Renal cortical epithelial cell (primary cell): ENCODE results near the gene TBX20. TPM values are rescaled to one million over a fixed set of nuclear protein-coding genes. Genes with fewer than 3 reads are reported as not detected.
"Not testable (repeated sequence)": the region's sequence is repeated elsewhere in the genome, so short reads cannot be mapped to it uniquely, and the experiment has no call there.

Experiments used
- DNase-seq: peaks from one replicate; pipeline ENCODE4 v3.0.0-alpha.2; 2011; ENCODE audit warnings: low read depth
- total RNA-seq: library from RNA; depleted of rRNA; stranded (reverse); fragments of >200 nt; gene quantifications from 2 replicates; pipeline ENCODE4 v1.2.3, GENCODE V29; 2014

The TBX20 gene
- total RNA-seq, 1 donor from 2014 or later = 0.15 TPM

DNA sequence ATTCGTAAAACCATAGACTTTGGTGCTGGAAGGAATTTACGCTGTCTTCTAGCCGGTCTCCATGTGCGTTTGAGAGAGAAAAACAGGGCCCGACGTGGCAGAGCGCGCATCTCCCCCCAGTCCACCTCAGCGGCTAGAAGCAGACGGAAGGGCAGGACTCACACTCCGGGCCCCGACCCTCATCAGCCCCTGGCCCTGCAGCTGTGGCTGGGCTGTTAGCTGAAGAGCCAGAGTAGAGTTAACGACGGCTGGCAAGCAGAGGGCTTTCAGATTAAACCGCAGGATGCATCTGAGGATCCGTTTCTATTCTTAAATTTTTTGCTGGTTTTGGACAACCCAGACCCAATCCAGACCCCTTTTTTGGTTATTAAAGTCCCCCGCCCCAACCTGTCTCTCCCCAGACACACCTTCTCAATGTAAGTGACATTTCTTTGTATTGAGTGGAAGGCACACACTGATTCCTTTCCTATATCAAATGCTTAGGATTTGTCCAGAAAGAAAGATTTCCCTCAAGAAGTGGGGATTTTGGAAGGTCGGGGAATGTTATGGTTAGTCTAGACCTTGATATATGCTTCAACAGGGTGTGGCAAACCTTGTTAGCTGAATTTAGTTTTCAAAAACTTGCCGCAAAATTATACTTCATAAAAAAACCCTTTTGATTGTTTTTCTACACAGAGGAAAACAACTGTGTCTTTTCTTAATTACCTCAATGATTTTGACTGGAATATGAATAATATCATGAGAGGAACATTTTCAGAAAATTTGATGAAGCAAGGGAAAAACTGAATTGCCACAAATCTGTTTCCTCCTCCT, 1.7 kb upstream of the TBX20 start:
- DNase-seq = no peak

DNA sequence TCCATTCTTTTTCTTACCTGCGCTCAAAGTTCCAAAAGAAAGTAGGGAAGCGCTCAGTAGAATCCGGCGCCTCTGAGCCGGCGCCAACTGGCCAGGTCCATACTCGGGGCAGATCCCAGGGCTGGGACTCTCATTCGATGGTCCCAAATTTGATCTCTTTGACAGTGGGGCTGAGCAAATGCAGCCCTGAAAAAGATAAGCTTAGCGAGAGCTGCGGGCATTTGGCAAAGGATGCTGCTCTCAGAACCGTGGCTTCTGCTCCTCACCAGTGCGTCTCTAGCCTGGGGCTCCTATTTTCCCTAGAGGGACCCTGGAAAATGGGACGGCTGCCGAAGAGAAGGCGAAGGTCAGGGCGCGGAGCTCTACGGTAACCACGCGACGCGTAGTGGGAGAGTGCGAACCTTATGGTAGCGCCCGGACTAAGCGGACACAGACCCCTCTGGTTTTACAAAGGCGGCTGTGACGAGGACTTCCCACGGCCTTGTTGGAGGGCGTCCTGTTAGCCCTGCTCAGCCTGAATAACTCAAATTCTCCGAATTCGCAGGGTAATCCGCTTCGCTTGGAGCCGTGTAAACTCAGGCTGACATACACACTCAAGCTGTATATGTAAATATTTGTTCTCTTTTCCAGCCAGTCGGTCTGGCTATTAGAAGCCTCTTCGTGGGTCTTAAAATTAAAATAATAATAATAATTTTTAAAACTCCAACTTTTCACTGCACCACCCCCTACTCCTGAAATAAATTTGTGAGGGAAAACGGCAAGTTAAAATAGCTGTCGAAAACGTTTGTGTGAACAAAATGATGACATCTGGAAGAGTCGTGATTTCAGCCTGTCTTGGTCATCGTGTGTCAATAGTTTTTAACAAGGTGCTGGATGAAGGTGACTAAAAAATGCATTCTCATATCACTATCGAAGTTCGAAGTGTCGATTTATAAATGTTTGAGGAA, 869 bp upstream of the TBX20 start:
- peak; percentile 17 for DNase-seq

DNA sequence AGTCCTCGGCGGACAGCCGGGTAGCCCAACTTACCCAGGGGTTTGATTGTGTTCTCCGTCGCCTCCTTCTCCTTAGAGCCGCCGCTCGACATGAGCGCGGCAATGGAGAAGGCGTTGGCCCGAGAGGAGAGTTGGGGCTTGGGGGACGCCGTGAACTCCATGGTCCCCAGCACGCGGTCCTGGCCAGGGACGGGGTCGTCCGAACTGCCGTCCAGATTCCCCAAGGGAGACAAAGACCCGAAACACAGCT, 515 bp downstream of the TBX20 start:
- DNase-seq = no peak

DNA sequence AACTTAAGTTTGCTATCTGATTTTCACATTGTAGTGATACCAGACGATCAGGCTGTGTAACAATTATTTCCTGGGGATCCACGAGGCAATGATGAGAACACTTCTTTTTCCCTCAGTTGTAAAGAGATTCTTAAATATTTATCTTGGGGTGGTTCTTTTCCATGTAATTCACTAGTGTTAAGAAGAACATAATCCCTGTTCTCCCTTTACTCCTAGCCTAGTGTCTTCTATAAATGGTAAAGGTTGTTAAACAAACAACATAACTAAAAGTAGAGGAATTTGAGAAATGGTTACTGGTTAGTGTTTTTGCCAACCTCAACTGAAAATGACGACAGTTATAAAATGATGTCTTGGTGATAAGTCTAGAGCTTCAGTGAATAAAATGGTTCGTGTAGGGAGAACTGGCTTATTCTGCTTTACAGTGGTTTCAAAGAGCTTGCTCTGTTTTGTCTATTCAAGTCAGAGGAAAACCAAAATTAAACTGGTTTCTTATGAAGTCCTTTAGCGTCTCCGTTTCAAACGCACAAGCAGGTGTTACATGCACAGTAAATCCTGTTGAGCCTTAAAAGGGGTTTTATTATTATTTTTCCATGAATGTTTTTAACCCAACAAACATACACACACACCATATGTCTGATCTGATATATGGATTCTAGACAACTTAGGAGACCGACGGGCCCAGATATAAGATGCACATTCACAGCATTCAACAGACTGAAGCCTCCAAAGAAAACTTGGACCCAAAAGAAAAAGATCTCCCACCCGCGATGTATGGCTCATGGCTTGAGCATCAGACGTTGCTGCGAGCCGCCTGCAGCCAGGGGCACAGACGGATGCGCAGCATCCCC, 1.1 kb downstream of the TBX20 start:
- DNase-seq = no peak

DNA sequence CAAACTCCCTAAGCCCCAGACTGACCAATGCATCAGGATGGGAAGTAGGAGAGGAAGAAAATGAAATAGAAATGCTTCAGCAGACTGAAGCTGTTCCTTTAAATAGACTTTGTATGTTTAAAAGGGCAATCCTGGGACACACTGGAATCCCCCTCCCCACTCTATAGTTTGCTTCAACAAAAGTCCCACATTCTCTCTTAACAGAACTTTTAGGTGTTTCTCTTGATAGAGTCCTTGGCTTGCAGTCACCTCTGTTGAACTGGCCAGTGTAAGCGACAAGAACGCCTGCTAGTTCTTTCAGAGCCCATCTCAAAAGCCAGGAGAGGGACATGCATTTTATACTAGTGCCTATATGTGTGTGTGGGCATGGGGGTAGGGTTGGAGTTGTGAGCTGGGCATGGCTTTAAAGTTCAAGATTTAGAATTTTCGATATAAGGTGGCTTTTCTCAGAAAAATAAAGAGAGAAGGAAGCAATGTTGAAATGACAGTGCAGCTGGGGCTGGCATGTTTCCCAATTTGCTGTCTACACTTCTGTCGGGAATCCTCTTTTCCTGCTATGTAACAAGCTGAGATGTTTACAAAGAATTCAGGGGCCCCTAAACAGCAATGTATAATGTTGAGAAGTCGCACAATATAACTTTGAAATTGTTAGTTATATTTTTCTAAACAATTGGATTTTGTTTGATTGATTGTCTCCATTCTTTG, 2.1 kb downstream of the TBX20 start:
- no peak for DNase-seq

DNA sequence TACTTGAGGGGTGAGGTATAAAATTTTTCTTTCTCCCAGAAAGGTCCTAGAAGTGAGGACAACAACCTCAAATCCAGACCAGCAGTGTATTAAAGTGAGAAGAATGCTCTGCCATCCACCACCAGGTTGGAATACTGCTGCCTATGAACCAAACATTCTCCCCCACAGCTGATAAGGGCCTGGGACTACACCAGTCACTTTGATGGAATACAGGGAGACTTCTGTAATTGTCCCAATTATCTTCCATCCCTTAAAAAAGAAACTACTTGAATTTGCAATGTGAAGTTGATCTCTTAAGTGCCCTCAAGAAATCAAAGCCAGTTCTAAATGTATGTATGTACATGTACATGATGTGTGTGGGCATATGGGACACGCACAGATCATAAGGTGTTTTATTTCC, 3.0 kb downstream of the TBX20 start:
- DNase-seq = no peak

DNA sequence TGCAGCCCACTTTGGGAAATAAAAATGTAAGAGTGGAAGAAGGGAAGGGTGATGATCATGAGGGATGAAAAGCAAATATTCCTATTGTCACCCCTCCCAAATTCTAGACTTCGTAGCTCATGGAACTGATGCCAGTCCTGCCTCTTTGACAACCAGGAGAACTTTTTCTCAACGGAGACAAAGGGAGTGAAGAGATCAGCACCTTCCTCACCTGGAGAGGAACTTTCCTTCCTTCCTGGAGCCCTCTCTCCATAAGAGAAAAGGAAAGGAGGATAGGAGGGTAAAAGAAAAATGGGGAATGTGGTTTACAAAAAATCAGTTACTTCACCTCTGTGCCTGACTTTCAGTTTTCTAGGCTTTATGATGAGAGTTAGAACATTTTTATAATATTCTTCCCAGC, 3.4 kb downstream of the TBX20 start:
- DNase-seq = no peak

DNA sequence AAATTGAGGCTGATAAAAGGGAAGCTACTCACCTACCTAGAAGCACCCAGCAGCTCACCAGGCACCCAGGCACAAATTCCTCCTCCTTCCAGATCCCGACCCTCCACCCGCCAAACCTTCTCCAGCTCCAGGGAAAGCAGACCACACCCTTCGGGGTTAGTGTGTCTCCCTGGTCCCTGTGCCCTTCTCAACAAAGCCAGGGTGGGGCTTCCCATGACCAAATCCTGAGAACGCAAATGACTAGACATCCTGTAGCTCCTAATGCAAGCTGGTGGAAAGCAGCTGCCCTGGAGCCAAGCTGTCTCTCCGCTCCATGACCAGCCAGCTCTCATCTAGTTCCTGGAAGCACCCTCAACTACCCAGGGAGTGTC, 4.4 kb downstream of the TBX20 start:
- no peak for DNase-seq

DNA sequence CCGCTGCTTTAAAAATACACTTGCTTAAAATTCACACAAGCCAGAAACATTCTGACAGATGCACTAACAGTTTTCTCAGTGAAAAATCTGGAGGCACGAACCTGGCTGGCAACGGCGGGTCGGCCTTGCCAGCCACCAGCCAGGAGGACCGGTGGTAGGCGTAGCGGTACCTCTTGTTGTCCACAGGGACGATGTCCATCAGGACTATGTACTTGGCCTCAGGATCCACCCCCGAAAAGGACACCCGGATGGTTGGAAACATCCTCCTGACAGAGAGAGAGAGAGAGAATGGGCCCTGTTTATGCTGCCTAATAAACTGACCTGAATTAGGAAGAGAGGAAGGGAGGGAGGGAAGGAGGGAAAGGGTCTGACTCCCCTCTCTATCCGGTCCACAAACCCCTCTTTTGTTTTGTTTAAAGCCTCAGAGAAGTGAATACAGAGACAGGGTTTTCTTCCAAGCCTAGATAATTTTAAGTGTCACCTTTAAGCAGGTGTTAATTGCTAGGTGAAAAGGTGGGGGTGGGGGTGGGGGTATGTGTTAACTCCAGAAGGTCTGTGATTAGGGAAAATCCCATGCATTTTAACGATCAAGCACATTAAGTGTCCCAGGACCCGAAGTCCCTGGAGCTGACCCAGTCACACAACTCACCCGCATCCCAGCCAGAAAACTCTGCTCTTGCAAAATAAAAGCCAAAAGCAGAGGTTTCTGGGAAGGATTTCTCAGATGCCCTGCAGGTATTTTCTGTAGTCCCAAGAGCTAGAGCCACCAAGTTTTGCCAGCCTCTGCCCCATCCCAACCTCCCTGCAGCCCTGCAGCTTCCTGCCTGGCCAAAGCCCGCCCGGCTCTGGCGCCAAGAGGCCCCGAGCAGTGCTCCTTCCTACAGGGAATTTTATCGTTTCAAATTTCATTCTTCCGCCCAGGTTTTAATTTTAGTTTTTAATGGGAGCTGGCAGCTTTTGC, 5.0 kb downstream of the TBX20 start:
- DNase-seq = no peak

DNA sequence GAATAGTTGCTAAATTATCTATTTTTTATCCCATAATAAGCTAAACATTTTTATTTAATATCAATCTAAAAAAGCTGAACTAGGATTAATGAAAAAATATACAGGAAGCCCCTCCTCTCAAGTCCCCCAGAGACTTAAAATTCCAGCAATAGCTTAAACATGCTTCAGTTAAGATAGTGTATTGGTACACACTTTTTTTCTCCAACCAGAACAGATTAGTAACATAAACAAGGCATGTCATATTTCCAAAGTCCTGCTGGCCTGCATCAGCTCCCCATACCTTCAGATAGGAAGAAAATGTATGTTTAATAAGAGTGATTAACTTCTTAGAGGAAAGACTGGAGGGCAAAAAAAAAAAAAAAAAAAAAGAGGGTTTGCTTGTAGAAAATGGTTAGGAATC, 7.1 kb downstream of the TBX20 start:
- no peak for DNase-seq

DNA sequence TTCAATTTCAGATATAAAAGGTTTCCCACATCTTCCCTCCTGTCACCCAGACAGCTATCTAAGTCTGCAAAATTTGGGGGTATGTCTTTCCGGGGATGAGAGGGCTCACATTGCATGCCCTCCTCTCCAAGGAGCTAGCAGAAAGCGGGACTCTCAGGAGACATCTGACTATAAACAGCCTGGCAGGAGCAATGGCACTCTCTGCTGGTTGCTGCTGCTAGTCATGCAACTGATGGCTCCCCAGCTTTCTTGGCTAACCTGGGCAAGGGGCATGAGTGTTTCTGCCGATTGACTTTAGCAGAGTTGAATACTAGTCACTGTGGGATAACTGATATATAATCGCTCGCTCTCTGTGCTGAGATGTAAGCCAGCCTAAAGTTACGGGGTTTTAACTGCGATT, 12.0 kb downstream of the TBX20 start:
- peak; percentile 56 for DNase-seq

DNA sequence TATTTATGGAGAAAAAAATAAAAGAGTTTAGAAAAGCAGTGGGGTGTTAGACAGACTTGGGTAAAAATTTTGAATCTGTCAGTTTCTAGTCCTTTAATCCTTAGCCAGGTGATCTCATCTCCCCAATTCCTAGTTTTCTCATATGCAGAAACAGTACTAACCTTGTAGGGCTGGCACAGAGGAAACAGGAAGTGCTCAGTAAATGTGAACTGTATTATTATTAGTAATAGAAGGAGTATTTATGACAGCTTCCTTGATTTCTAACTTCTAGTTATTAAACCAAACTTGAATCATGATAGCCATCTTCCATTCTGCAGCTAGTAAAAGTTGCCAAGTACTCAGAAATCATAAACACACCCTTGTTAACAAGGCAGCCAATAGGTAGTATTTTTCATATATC, 12.5 kb downstream of the TBX20 start:
- DNase-seq = no peak

DNA sequence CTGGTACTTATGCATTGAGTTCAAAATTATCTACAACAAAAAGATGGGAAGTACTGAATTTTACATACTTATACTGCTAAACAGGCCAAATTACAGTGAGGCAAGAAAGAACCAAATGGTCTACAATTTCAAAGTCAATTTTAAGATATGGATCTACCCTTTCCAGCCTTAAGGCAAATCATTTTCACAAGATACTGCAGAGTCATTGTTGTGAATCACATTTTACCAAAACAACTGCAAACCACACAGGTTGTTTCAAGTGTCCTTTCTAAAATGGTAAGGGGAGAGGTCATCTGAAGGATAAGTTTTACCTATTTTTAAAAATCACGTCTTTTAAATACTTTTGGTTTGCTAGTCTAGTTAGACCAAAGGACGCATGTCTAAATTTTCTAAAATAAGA, 12.9 kb downstream of the TBX20 start:
- not testable (repeated sequence) for DNase-seq

DNA sequence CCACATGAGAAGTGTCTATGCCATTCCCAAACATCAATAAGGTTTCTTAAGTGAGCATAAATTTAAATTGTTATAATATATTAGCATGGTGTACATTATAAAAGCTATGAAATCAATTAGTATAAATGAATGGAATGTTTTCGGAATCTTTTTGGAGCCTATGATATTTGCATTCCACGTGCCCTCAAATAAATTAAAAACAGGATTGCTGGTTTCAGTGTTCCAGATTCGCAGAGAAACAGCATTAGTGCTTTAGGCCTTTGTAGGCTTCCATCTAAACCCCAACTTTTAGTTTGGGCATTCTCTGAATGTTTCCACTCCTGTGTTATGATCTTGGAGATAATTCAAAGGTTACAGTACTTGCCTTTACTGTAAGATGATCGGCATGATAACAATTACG, 15.4 kb downstream of the TBX20 start:
- not testable (repeated sequence) for DNase-seq

DNA sequence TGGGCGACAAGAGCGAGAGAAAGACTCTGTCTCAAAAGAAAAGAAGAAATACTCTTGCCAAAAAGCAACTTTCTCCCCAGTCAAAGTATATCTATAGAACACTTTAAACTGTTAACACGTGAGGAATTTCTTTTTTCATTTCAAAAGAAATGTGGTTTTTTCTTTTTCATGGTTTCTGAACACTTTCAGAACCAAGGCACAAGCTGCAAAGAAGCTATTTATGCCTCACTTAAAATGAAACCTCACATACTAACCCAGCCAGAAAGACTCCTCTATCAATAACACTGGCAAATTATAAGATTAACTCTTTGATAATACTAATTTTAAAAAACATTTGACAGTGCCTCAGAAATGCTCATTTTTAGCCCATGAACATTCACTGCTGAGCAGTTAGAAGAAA, 20.9 kb downstream of the TBX20 start:
- no peak for DNase-seq

DNA sequence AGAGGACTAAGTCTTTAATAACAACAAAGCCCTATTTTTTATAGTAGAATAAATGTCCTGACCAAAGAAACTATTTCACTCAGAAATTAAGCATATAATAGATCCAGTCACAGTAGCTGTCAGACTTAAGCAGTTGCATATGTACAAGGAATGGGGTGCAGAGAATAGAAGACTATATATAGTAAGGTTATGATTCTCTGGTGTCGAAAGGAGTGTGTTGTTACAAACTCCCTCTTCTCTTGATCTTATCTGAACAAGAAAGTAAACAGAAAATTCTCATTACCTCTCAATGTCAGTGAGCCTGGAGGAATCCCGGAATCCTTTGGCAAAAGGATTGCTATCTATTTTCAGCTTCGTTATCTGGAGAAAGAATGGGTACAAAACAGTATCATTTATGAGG, 22.7 kb downstream of the TBX20 start:
- DNase-seq = not testable (repeated sequence)

DNA sequence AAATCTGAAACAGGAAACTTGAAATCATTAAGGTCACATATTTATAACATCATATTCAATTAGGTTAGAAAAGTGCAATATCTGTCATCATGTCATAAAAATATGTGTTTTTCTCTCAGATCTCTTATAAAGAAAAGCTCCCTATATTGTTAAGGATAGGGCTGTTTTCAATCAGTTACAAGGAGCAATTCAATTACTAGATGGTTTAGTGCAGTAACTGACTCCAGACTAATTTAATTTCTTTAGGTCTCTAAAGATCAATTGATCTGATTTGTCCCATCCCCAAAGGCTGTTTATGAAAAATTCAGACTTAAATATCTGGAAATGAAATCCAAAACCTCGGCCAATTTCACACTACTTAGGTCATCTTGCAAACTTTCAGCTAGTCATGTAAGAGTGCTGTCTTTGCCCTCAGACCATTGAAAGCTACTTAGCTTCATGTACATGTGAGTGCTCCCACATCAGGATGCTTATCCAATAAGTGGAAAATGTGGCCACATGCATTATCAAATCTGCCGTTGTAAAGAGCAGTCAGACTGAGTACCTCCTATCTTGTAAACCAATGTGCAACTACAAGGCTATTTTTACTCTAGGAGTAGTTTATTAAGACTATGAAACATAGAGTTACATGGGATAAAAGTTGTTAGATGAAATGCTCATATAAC, 24.7 kb downstream of the TBX20 start:
- DNase-seq = not testable (repeated sequence)

DNA sequence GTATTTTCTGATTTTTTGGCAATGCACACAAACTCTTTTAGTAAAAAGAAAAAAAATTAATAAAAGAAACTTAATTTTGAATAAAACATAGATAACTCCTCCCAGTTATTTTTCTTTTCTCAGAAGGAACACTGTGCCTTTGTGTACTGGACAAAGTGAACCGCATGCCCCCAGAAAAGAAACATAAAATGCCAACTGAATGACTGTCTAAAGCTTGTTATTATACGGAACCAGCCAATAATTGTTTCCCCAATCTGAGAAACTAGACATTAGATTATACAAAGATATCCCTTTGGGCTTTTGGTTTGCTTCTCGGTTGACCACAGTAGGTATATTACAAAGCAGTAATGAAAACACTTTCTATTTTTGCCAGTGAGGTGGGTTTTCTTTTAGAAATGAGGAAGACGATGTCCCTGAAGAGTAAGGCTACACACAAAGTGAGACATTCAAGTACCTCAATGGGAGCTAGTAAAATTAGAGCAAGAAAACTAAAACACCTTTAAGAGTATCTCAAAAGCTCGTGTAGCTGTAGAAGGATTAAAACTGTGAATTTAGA, 25.3 kb downstream of the TBX20 start:
- DNase-seq = not testable (repeated sequence)

DNA sequence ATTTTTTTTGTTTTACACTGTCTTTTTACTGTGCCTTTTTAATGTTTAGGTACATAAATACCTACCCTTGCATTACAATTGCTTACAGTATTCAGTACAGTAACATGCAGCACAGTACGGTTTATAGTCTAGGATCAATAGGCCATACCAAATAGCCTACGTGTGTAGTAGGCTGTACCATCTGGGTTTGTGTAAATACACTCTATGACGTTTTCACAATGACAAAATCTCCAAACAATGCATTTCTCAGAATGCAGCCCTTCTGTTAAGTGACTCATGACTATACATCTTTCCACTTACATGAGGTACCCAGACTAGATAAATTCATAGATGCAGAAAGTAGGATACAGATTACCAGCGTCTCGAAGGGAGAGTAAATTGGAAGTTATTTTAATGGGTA, 26.5 kb downstream of the TBX20 start:
- DNase-seq = not testable (repeated sequence)

DNA sequence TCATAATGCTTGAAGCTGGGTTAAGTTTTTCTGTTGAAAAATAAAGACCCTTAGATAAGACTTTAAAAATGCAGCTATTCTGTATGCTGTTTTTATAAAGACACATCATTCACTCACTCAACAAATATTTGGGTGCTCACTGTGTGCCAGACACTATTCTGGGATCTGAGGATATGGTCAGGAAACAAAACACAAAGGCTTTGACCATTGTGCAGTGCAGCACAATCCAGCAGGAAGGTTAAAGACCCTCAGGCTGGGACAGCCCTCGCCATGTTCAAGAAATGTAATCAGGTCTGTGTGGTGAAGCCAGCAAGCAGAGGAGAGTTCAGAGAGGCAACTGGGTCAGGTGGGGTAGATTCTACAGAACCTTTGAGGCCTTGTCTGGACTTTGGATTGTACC, 31.5 kb downstream of the TBX20 start:
- not testable (repeated sequence) for DNase-seq
